ENCODE results near the gene ANO7. TPM values are rescaled to one million over a fixed set of nuclear protein-coding genes. Genes with fewer than 3 reads are reported as not detected.

Gene ANO7
- total RNA-seq, 1 donor from 2014 or later = 16.1 TPM

GRCh38 chr2:241213041-241213440 lies 24.6 kb downstream of the ANO7 start:
- no peaks in the 10 kb centered on the region for H3K9me3 Mint-ChIP-seq (ENCODE audit: unreplicated experiment)
- H3K36me3 Mint-ChIP-seq (ENCODE audit: low read depth, unreplicated experiment) = peaks cover 3% of the 10 kb centered on the region
- no peak overlapping the region for H3K27ac Mint-ChIP-seq (ENCODE audit: unreplicated experiment)
- TF ChIP-seq, protein P1, sequence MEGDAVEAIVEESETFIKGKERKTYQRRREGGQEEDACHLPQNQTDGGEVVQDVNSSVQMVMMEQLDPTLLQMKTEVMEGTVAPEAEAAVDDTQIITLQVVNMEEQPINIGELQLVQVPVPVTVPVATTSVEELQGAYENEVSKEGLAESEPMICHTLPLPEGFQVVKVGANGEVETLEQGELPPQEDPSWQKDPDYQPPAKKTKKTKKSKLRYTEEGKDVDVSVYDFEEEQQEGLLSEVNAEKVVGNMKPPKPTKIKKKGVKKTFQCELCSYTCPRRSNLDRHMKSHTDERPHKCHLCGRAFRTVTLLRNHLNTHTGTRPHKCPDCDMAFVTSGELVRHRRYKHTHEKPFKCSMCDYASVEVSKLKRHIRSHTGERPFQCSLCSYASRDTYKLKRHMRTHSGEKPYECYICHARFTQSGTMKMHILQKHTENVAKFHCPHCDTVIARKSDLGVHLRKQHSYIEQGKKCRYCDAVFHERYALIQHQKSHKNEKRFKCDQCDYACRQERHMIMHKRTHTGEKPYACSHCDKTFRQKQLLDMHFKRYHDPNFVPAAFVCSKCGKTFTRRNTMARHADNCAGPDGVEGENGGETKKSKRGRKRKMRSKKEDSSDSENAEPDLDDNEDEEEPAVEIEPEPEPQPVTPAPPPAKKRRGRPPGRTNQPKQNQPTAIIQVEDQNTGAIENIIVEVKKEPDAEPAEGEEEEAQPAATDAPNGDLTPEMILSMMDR (IDR thresholded peaks at IDR 0.05; ENCODE audit: unreplicated experiment) = no peak
- H3K27me3 Mint-ChIP-seq (ENCODE audit: unreplicated experiment) = peaks cover 23% of the 10 kb centered on the region
- no peak for DNase-seq (ENCODE audit: low spot score)
- peaks cover 2% of the 10 kb centered on the region for H3K4me1 Mint-ChIP-seq (ENCODE audit: unreplicated experiment)
- H3K4me3 Mint-ChIP-seq (ENCODE audit: unreplicated experiment) = no peak overlapping the region

- H3K27me3 Mint-ChIP-seq (ENCODE audit: unreplicated experiment) = peaks cover 22% of the 10 kb centered on the region
- DNase-seq (ENCODE audit: low spot score) = no peak
- TF ChIP-seq, protein P1 (IDR thresholded peaks at IDR 0.05; ENCODE audit: unreplicated experiment) = no peak
- peaks cover 2% of the 10 kb centered on the region for H3K36me3 Mint-ChIP-seq (ENCODE audit: low read depth, unreplicated experiment)
- H3K4me1 Mint-ChIP-seq (ENCODE audit: unreplicated experiment) = peaks cover 4% of the 10 kb centered on the region
- no peak overlapping the region for H3K27ac Mint-ChIP-seq (ENCODE audit: unreplicated experiment)
- H3K4me3 Mint-ChIP-seq (ENCODE audit: unreplicated experiment) = no peak overlapping the region
- no peaks in the 10 kb centered on the region for H3K9me3 Mint-ChIP-seq (ENCODE audit: unreplicated experiment)
Measured at GRCh38 chr2:241213567-241213966, 25.1 kb downstream of the ANO7 start.

DNA sequence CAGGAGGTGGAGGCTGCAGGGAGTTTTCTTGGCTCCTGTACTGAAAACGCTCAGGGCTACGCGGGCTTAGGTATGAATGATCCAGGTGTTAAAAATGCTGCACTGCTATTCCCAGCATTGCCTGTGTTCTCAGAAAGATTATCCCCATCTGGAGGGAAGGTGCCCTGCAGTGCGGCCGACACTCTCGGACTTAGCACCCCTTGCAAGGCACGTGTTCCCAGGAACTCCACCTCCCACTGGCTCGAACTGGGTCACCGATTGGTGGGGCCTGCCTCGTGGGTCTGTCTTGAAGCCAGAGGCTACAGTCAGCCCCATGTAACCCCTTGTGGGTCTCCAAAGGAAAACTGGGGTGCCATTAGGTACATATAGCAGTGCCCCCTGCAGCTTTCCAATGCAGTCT lies 25.7 kb downstream of the ANO7 start:
- H3K27me3 Mint-ChIP-seq (ENCODE audit: unreplicated experiment) = peaks cover 21% of the 10 kb centered on the region
- H3K4me3 Mint-ChIP-seq (ENCODE audit: unreplicated experiment) = no peak overlapping the region
- TF ChIP-seq, protein P1 (IDR thresholded peaks at IDR 0.05; ENCODE audit: unreplicated experiment) = no peak
- H3K27ac Mint-ChIP-seq (ENCODE audit: unreplicated experiment) = no peak overlapping the region
- DNase-seq (ENCODE audit: low spot score) = no peak
- H3K4me1 Mint-ChIP-seq (ENCODE audit: unreplicated experiment) = peaks cover 11% of the 10 kb centered on the region
- no peaks in the 10 kb centered on the region for H3K9me3 Mint-ChIP-seq (ENCODE audit: unreplicated experiment)
- peaks cover 5% of the 10 kb centered on the region for H3K36me3 Mint-ChIP-seq (ENCODE audit: low read depth, unreplicated experiment)

DNA sequence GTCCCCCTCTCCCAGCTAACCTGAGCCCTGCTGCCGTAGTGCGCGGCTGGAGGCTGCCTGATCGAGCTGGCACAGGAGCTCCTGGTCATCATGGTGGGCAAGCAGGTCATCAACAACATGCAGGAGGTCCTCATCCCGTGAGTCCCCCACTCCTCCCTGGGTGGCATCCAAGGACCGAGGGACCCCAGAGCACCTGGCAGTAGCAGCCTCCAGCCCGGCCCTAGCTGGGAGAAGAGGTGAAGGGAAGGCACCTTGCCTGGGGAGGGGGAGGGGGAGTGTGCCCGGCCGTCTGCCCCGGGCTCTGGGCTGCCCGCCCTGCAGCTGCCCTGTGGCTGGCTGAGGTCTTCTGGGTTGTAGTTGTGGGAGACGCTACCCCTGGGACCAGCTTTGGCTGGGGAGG lies 26.3 kb downstream of the ANO7 start:
- H3K27ac Mint-ChIP-seq (ENCODE audit: unreplicated experiment) = no peak overlapping the region
- no peak overlapping the region for H3K4me3 Mint-ChIP-seq (ENCODE audit: unreplicated experiment)
- peaks cover 12% of the 10 kb centered on the region for H3K4me1 Mint-ChIP-seq (ENCODE audit: unreplicated experiment)
- H3K36me3 Mint-ChIP-seq (ENCODE audit: low read depth, unreplicated experiment) = peaks cover 5% of the 10 kb centered on the region
- no peak for DNase-seq (ENCODE audit: low spot score)
- H3K9me3 Mint-ChIP-seq (ENCODE audit: unreplicated experiment) = no peaks in the 10 kb centered on the region
- H3K27me3 Mint-ChIP-seq (ENCODE audit: unreplicated experiment) = peaks cover 21% of the 10 kb centered on the region
- TF ChIP-seq, protein P1 (IDR thresholded peaks at IDR 0.05; ENCODE audit: unreplicated experiment) = no peak

- H3K27me3 Mint-ChIP-seq (ENCODE audit: unreplicated experiment) = peaks cover 20% of the 10 kb centered on the region
- H3K9me3 Mint-ChIP-seq (ENCODE audit: unreplicated experiment) = no peaks in the 10 kb centered on the region
- H3K27ac Mint-ChIP-seq (ENCODE audit: unreplicated experiment) = no peak overlapping the region
- peaks cover 12% of the 10 kb centered on the region for H3K4me1 Mint-ChIP-seq (ENCODE audit: unreplicated experiment)
- TF ChIP-seq, protein P1 (IDR thresholded peaks at IDR 0.05; ENCODE audit: unreplicated experiment) = no peak
- H3K4me3 Mint-ChIP-seq (ENCODE audit: unreplicated experiment) = no peak overlapping the region
- peaks cover 5% of the 10 kb centered on the region for H3K36me3 Mint-ChIP-seq (ENCODE audit: low read depth, unreplicated experiment)
- no peak for DNase-seq (ENCODE audit: low spot score)
Measured at GRCh38 chr2:241215421-241215820, 26.9 kb downstream of the ANO7 start.
